HK-2 (cell line): ENCODE measurements around the gene RAB3GAP2.
"Not testable (repeated sequence)": the region's sequence is repeated elsewhere in the genome, so short reads cannot be mapped to it uniquely, and the experiment has no call there.

Experiments used
- DNase-seq: peaks from one replicate; pipeline ENCODE4 v3.0.0-alpha.2; 2018; ENCODE audit not compliant: unreplicated experiment

RAB3GAP2 gene

DNA sequence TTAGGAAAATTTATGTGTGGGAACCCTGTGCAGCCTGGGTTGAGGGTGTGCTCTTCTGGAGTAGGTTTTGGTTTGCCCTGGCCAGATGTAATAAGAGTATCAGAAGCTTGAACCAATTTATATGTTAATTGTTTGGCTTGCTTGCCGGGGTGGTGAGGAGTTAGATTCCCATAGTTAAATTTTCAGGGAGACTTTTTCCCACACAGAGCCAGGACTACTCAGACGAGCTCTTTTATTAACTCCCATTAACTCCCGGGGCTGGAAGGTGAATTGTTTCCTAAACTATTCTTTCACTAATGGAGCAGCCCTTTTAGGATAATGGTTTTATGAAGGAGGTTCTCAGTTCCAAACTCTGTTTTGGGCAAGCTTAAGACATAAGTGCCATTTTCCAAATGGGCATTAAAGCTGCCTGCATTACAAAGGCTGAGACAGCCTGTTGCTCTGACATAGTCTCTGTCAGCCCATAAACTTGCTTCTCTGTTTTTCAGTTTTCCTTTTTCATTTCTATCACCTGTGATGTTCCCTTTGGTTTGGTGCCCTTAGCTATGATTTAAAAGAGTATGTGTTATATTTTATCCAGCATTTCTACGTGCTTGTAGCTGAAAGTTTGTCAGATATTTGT is 18.0 kb upstream of the RAB3GAP2 start:
- no peak for DNase-seq

- DNase-seq = no peak
These were observed 14.9 kb upstream of the RAB3GAP2 start for GRCh38 chr1:220287129-220287528.

DNA sequence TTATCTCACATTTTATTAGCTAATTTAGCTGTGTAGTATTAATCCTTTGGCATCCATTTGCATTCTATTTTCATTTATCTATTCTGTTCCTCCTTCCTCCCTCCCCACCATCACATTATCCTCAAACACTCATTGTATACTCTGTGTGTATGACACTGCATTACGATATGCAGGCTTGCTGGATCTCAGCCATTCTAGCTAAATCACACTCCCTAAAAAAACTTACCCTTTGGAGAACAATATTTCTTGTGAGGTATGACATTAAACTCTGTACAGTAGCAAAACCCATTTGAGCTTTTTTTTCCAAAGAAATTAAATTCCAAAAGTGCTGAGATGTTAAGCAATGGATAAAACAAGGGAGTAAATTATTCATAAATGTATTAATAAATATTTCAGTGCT is 11.4 kb upstream of the RAB3GAP2 start:
- DNase-seq = no peak

- DNase-seq = no peak
These were observed 8.9 kb upstream of the RAB3GAP2 start for GRCh38 chr1:220281159-220281574.

DNA sequence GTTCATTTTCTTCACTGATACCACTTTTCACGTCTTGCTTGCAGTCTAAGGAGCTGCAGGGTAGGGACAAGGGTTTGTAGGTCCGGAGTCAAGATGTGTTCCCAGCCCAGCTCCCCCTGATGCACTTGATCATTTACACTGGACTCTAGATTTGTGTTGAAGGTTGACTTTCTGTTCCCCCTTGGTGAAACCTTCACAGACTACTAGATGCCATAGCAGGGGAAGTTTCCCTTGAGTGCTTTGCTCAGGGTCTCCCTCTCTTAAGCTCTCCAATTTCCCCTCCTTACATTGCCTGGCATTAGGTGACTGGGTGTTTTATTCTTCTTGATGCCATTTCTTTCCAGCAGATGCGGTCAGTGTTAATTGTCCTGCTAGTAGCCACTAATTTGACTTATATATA is 8.0 kb upstream of the RAB3GAP2 start:
- no peak for DNase-seq

- no peak for DNase-seq
These were observed 6.7 kb upstream of the RAB3GAP2 start for GRCh38 chr1:220278991-220279390.

DNA sequence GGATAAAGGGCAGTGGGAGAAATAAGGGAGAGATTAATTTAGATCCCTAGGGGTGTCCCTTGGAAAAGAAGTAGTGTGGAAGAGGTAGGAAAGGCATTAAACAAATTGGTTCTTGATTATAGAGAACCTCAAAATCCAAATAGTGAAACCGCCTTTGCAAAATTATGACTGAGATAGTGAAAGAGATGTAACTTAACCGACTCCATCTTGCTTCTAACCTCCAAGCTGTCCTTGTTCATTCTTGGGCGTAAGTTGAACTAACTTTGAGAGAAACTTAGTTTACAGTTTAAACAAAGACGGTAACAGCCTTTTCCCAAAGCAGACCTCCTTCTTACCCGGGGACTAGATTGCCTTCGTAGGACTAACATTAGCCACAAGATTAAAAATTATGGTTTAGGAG is 3.2 kb upstream of the RAB3GAP2 start:
- DNase-seq = no peak

GRCh38 chr1:220274251-220274855 is 2.1 kb upstream of the RAB3GAP2 start:
- DNase-seq = no peak

GRCh38 chr1:220272841-220273090 is 513 bp upstream of the RAB3GAP2 start:
- no peak for DNase-seq

DNA sequence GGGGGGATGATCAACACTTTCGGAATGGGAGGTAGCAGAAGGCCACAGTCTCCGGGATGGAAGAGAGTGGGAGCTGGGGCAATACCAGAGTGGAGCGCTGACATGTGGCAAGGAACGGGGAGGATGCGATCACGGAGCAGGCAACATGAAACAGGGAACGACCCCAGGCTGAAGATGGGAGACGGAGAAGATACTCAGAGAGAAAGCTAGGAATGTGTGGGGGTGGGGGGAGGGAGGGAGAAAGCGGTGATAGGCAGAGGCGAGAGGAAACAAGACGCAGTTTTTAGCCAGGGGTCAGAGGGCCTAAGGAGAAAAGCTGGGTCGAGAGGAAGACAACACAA is 577 bp downstream of the RAB3GAP2 start:
- no peak for DNase-seq

DNA sequence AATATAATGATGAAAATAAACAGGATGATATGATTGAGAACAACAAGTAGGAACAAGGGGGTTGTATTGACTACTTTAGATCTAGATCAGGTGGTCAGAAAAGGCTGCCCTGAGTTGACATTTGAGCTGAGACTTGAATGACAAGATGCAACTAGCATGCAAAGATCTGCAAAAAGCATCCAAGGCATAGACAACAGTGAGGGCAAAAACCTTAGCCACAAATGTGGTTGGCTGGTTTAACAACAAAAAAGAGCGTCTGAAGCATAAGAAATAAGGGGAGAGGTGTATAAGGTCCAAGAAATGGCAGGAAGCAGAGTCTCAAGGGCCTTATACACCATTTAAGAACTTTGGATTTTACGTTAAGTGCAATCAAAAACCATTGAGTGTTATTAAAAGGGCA is 3.2 kb downstream of the RAB3GAP2 start:
- DNase-seq = no peak

DNA sequence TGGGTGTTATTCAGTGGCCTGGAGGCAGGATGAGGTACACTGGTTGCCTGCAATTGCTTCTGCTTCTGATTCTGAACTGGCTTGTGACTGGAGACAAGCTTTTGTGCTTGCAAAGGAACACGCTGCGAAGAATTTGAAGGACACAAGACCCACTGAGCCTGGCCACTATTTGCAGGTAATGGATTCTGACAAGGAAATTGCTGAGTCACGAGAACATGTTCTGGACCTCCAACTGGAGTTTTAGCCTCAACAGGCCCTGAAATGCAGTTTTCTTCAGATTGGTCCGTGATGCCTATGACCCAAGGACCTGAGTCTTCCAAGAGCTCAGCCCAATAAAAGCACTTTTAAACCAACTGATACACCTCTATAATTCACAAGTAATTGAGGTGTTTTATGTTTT is 4.6 kb downstream of the RAB3GAP2 start:
- no peak for DNase-seq

GRCh38 chr1:220260228-220260627 is 12.0 kb downstream of the RAB3GAP2 start:
- not testable (repeated sequence) for DNase-seq

DNA sequence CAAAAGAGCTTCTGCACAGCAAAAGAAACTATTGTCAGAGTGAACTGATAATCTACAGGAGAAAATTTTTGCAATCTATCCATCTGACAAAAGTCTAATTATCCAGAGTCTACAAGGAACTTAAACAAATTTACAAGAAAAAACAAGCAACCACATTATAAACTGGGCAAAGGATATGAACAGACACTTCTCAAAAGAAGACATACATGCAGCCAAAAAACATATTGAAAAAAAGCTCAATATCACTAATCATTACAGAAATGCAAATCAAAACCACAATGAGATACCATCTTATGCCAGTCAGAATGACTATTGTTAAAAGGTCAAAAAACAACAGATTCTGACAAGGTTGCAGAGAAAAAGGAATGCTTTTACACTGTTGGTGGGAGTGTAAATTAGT is 12.5 kb downstream of the RAB3GAP2 start:
- DNase-seq = not testable (repeated sequence)

DNA sequence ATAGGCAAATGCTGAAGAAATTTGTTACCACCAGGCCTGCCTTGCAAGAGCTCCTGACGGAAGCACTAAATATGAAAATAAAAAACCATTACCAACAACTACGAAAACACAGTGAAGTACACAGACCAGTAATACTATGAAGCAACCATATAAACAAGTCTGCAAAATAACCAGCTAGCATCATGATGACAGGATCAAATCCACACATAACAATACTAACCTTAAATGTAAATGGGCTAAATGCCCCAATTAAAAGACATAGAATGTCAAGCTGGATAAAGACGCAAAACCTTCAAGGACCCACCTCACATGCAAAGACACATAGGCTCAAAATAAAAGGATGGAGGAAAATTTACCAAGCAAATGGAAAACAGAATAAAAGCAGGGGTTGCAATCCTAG is 16.1 kb downstream of the RAB3GAP2 start:
- not testable (repeated sequence) for DNase-seq

GRCh38 chr1:220255204-220255603 is 17.0 kb downstream of the RAB3GAP2 start:
- DNase-seq = no peak

DNA sequence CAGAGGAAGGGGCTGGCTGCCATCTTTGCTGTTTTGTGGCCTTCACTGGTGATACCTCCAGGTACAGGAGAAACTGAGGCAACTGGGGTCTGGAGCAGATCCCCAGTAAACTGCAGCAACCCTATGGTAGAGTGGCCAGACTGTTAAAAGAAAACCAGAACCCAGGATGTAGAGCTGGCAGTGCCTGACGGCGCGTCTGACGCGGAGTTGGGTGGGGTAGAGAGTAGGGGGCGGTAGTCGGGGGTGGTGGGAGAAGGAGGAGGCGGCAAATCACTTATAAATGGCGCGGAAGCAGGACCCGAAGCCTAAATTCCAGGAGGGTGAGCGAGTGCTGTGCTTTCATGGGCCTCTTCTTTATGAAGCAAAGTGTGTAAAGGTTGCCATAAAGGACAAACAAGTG is 19.0 kb downstream of the RAB3GAP2 start:
- DNase-seq = not testable (repeated sequence)

- no peak for DNase-seq
These were observed 21.0 kb downstream of the RAB3GAP2 start for GRCh38 chr1:220251272-220251671.

GRCh38 chr1:220250681-220251080 is 21.6 kb downstream of the RAB3GAP2 start:
- DNase-seq = no peak

- DNase-seq = no peak
These were observed 22.7 kb downstream of the RAB3GAP2 start for GRCh38 chr1:220249522-220249921.

- not testable (repeated sequence) for DNase-seq
These were observed 23.5 kb downstream of the RAB3GAP2 start for GRCh38 chr1:220248715-220249265.

DNA sequence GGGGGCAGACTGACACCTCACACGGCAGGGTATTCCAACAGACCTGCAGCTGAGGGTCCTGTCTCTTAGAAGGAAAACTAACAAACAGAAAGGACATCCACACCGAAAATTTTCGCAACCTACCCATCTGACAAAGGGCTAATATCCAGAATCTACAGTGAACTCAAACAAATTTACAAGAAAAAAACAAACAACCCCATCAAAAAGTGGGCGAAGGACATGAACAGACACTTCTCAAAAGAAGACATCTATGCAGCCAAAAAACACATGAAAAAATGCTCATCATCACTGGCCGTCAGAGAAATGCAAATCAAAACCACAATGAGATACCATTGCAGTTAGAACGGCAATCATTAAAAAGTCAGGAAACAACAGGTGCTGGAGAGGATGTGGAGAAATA is 26.4 kb downstream of the RAB3GAP2 start:
- DNase-seq = not testable (repeated sequence)

DNA sequence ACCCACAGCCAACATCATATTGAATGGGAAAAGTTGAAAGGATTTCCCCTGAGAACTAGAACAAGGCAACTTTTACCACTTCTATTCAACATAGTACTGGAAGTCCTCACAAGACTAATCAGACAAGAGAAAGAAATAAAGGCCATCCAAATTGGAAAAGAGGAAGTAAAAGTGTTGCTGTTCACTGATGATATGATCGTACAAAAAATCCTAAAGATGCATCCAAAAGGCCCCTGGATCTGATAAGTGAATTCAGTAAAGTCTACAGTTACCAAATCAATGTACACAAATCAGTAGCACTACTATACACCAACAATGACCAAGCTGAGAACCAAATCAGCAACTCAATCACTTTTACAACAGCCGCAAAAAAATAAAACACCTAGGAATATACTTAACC is 28.3 kb downstream of the RAB3GAP2 start:
- no peak for DNase-seq

GRCh38 chr1:220241072-220241663 is 31.1 kb downstream of the RAB3GAP2 start:
- DNase-seq = no peak
